OCI-LY1 (cell line): ENCODE data around the gene P4HTM.

Experiments used
- H2AFZ ChIP-seq: fragments of 200-600 bp; sonication (generic), shearing (Covaris generic); 2 replicates; pipeline ENCODE4 v1.6.0; 2014; ENCODE audit warnings: antibody characterized with exemption, mild to moderate bottlenecking, low read length
- H3F3A ChIP-seq: fragments of 200-600 bp; sonication (generic), shearing (Covaris generic); 2 replicates; pipeline ENCODE4 v1.6.0; 2014; ENCODE audit warnings: mild to moderate bottlenecking, antibody characterized with exemption, low read length, moderate library complexity; ENCODE audit not compliant: insufficient read depth
- H3K27ac ChIP-seq: fragments of 200-600 bp; sonication (generic); 2 replicates; pipeline ENCODE4 v1.5.1; 2014; ENCODE audit warnings: low read length, mixed run types, mild to moderate bottlenecking, low read depth; ENCODE audit not compliant: poor library complexity, severe bottlenecking
- H3K27me3 ChIP-seq: fragments of 200-600 bp; sonication (generic); 2 replicates; pipeline ENCODE4 v1.6.0; 2014; ENCODE audit warnings: antibody characterized with exemption, mild to moderate bottlenecking, low read length, moderate library complexity; ENCODE audit not compliant: insufficient read depth
- H3K36me3 ChIP-seq: fragments of 200-600 bp; sonication (generic); 2 replicates; pipeline ENCODE4 v1.6.1; 2014; ENCODE audit warnings: mild to moderate bottlenecking, antibody characterized with exemption, low read length, moderate library complexity, mixed read lengths; ENCODE audit not compliant: insufficient read depth
- H3K4me1 ChIP-seq: fragments of 200-600 bp; sonication (generic); 2 replicates; pipeline ENCODE4 v1.5.1; 2014; ENCODE audit warnings: mild to moderate bottlenecking, low read length, moderate library complexity; ENCODE audit not compliant: insufficient read depth, severe bottlenecking
- H3K4me2 ChIP-seq: fragments of 200-600 bp; sonication (generic), shearing (Covaris generic); 2 replicates; pipeline ENCODE4 v1.6.1; 2014; ENCODE audit warnings: low read length
- H3K4me3 ChIP-seq: fragments of 200-600 bp; sonication (generic); 2 replicates; pipeline ENCODE4 v1.5.1; 2014; ENCODE audit warnings: low read length, low read depth, mild to moderate bottlenecking, mixed read lengths; ENCODE audit not compliant: poor library complexity, severe bottlenecking
- H3K79me2 ChIP-seq: fragments of 200-600 bp; shearing (Covaris generic); 2 replicates; pipeline ENCODE4 v1.6.1; 2016; ENCODE audit warnings: mixed run types, low read length, mixed read lengths; ENCODE audit not compliant: insufficient read depth
- H3K9ac ChIP-seq: fragments of 200-600 bp; sonication (generic), shearing (Covaris generic); 2 replicates; pipeline ENCODE4 v1.6.1; 2014; ENCODE audit warnings: mild to moderate bottlenecking, low read length, mixed read lengths
- H3K9me2 ChIP-seq: fragments of 200-600 bp; sonication (generic), shearing (Covaris generic); 2 replicates; pipeline ENCODE4 v1.6.1; 2014; ENCODE audit warnings: low read depth, mild to moderate bottlenecking, low read length, mixed read lengths
- H3K9me3 ChIP-seq: fragments of 200-600 bp; shearing (Covaris generic); 2 replicates; pipeline ENCODE4 v1.6.1; 2014; ENCODE audit warnings: low read length, mixed read lengths
- H4K20me1 ChIP-seq: fragments of 200-600 bp; sonication (generic), shearing (Covaris generic); 2 replicates; pipeline ENCODE4 v1.6.0; 2016; ENCODE audit warnings: mild to moderate bottlenecking, low read length; ENCODE audit not compliant: insufficient read depth
- EZH2 ChIP-seq: fragments of 200-600 bp; sonication (generic), shearing (Covaris generic); IDR thresholded peaks from 2 replicates; pipeline ENCODE4 v1.8.0; 2017; ENCODE audit warnings: borderline replicate concordance, mixed run types, mild to moderate bottlenecking, antibody characterized with exemption, low read length, moderate library complexity, mixed read lengths
- TF ChIP-seq, protein P1 (sequence below): fragments of 200-600 bp; sonication (generic), shearing (Covaris generic); IDR thresholded peaks from 2 replicates; pipeline ENCODE4 v1.5.1; 2017; ENCODE audit warnings: mild to moderate bottlenecking, antibody characterized with exemption, low read length, moderate library complexity, mixed read lengths

P4HTM gene

DNA sequence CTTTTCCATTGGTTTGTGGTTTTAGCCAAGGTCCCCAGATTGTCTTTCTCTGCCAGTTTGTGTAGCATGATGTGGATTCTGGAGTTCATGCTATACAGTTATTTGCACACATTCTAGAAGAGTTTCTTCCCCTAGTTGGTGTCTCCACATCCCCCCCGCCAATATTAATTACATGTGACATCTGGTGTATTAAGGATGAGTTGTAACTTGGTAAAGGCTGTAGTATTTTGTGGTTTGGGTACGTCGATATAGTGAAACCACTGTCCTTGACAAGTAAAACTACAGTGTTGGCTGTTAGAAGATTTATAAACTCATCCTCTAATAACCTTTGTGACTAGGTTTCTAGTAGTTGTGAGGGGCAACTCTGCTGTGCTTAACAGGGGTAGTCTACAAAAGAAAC is 23.7 kb upstream of the P4HTM start:
- no peak overlapping the region for H3K27ac ChIP-seq
- H3K9ac ChIP-seq, result no peak overlapping the region
- no peak for TF ChIP-seq EZH2
- TF ChIP-seq, protein P1, sequence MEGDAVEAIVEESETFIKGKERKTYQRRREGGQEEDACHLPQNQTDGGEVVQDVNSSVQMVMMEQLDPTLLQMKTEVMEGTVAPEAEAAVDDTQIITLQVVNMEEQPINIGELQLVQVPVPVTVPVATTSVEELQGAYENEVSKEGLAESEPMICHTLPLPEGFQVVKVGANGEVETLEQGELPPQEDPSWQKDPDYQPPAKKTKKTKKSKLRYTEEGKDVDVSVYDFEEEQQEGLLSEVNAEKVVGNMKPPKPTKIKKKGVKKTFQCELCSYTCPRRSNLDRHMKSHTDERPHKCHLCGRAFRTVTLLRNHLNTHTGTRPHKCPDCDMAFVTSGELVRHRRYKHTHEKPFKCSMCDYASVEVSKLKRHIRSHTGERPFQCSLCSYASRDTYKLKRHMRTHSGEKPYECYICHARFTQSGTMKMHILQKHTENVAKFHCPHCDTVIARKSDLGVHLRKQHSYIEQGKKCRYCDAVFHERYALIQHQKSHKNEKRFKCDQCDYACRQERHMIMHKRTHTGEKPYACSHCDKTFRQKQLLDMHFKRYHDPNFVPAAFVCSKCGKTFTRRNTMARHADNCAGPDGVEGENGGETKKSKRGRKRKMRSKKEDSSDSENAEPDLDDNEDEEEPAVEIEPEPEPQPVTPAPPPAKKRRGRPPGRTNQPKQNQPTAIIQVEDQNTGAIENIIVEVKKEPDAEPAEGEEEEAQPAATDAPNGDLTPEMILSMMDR, result no peak
- no peak overlapping the region for H2AFZ ChIP-seq
- no peaks in the 10 kb centered on the region for H3K4me1 ChIP-seq
- no peaks in the 10 kb centered on the region for H3K9me2 ChIP-seq
- H3K27me3 ChIP-seq, result no peaks in the 10 kb centered on the region
- no peaks in the 10 kb centered on the region for H4K20me1 ChIP-seq
- no peaks in the 10 kb centered on the region for H3K79me2 ChIP-seq
- H3K36me3 ChIP-seq, result peaks cover 88% of the 10 kb centered on the region
- no peak overlapping the region for H3K4me3 ChIP-seq
- H3F3A ChIP-seq, result no peaks in the 10 kb centered on the region
- no peaks in the 10 kb centered on the region for H3K9me3 ChIP-seq
- H3K4me2 ChIP-seq, result no peak overlapping the region

DNA sequence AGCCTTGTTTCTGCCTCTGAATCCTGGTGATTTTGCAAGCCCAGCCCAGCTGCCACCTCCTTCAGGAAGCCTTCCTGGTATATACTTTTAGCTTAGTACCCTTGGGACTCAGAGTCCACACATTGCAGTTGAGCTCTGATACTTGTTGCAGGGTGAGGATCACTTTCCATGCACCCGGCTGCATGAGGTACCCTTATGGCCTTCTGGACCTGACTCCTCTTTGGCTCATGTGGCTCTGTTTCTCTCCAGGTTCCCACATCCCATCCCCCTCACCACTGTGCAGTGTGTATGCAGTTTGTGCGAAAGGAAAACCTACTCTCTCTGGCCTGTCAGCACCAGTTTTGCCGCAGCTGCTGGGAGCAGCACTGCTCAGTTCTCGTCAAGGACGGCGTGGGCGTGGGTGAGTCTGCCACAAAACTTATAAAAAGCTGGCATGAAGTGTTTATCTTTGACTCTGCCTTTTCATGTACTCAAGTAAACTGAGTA is 23.1 kb upstream of the P4HTM start:
- H3K9me3 ChIP-seq, result no peaks in the 10 kb centered on the region
- H3K4me2 ChIP-seq, result no peak overlapping the region
- H3K79me2 ChIP-seq, result no peaks in the 10 kb centered on the region
- no peak overlapping the region for H3K4me3 ChIP-seq
- no peak for TF ChIP-seq EZH2
- TF ChIP-seq, protein P1, result no peak
- H2AFZ ChIP-seq, result no peak overlapping the region
- H4K20me1 ChIP-seq, result no peaks in the 10 kb centered on the region
- no peaks in the 10 kb centered on the region for H3K4me1 ChIP-seq
- peaks cover 88% of the 10 kb centered on the region for H3K36me3 ChIP-seq
- H3K9me2 ChIP-seq, result no peaks in the 10 kb centered on the region
- no peak overlapping the region for H3K9ac ChIP-seq
- no peak overlapping the region for H3K27ac ChIP-seq
- H3F3A ChIP-seq, result no peaks in the 10 kb centered on the region
- no peaks in the 10 kb centered on the region for H3K27me3 ChIP-seq

GRCh38 chr3:48970586-48970985 is 19.5 kb upstream of the P4HTM start:
- H3K79me2 ChIP-seq, result no peaks in the 10 kb centered on the region
- TF ChIP-seq EZH2, result no peak
- H3K4me3 ChIP-seq, result no peak overlapping the region
- no peaks in the 10 kb centered on the region for H3K9me3 ChIP-seq
- no peaks in the 10 kb centered on the region for H3K4me1 ChIP-seq
- H2AFZ ChIP-seq, result no peak overlapping the region
- H4K20me1 ChIP-seq, result no peaks in the 10 kb centered on the region
- H3K9ac ChIP-seq, result no peak overlapping the region
- no peak overlapping the region for H3K4me2 ChIP-seq
- no peaks in the 10 kb centered on the region for H3F3A ChIP-seq
- H3K27ac ChIP-seq, result no peak overlapping the region
- no peaks in the 10 kb centered on the region for H3K27me3 ChIP-seq
- peaks cover 93% of the 10 kb centered on the region for H3K36me3 ChIP-seq
- H3K9me2 ChIP-seq, result no peaks in the 10 kb centered on the region
